Activated CD8-positive, alpha-beta memory T cell treated with anti-CD3 and anti-CD28 coated beads for 48 hours (primary cell): ENCODE results near the gene FPGS.

Experiments
- DNase-seq, 3 experiments: peaks; one replicate each; pipeline ENCODE4 v3.0.0-alpha.2; 2020; ENCODE audit warnings: low read depth in 2 of 3, low spot score in 2 of 3

The FPGS gene

GRCh38 chr9:127786773-127787104 is 15.9 kb upstream of the FPGS start:
- DNase-seq: no peak

GRCh38 chr9:127788337-127789011 is 14.2 kb upstream of the FPGS start:
- DNase-seq: peak in 1 of 3 experiments; percentile 38

GRCh38 chr9:127789179-127789578 is 13.5 kb upstream of the FPGS start:
- DNase-seq: no peak

- DNase-seq: no peak
Measured at GRCh38 chr9:127790094-127790855, 12.4 kb upstream of the FPGS start.

GRCh38 chr9:127791085-127791484 is 11.6 kb upstream of the FPGS start:
- no peak for DNase-seq

- no peak for DNase-seq
Measured at GRCh38 chr9:127792417-127793031, 10.2 kb upstream of the FPGS start.

GRCh38 chr9:127793093-127793708 is 9.5 kb upstream of the FPGS start:
- no peak for DNase-seq

- no peak for DNase-seq
Measured at GRCh38 chr9:127794001-127794791, 8.5 kb upstream of the FPGS start.

- no peak for DNase-seq
Measured at GRCh38 chr9:127796225-127796813, 6.4 kb upstream of the FPGS start.

- no peak for DNase-seq
Measured at GRCh38 chr9:127796852-127797370, 5.8 kb upstream of the FPGS start.

- no peak for DNase-seq
Measured at GRCh38 chr9:127801955-127802575, 617 bp upstream of the FPGS start.

GRCh38 chr9:127803507-127804352 is 1.0 kb downstream of the FPGS start:
- no peak for DNase-seq

- DNase-seq: no peak
Measured at GRCh38 chr9:127805620-127806019, 2.9 kb downstream of the FPGS start.

GRCh38 chr9:127806871-127807270 is 4.2 kb downstream of the FPGS start:
- DNase-seq: no peak

- DNase-seq: no peak
Measured at GRCh38 chr9:127808347-127809001, 5.8 kb downstream of the FPGS start.

GRCh38 chr9:127809002-127809539 is 6.4 kb downstream of the FPGS start:
- no peak for DNase-seq

- DNase-seq: no peak
Measured at GRCh38 chr9:127809540-127810377, 7.1 kb downstream of the FPGS start.
